Activated CD8-positive, alpha-beta T cell treated with anti-CD3 and anti-CD28 coated beads for 36 hours (primary cell): ENCODE results near the gene FXYD2. TPM values are rescaled to one million over a fixed set of nuclear protein-coding genes. Genes with fewer than 3 reads are reported as not detected.

Experiments
- ATAC-seq: fragments of 200-7000 bp; cut with Tn5 transposase; one replicate; pipeline ENCODE4 v1.10.0; 2021; ENCODE audit warnings: mild to moderate bottlenecking, moderate library complexity
- CTCF ChIA-PET: fragments of 350-600 bp; sonication (Branson Sonifier 250); formaldehyde crosslinking; loops from one replicate; lab custom pipeline; 2021; ENCODE audit warnings: antibody characterized with exemption; lab: Charles Lee
- POLR2A ChIA-PET: fragments of 350-600 bp; sonication (Branson Sonifier 250); formaldehyde crosslinking; loops from one replicate; lab custom pipeline; 2021; ENCODE audit warnings: antibody characterized with exemption; lab: Charles Lee
- DNase-seq: peaks from one replicate; pipeline ENCODE4 v3.0.0-alpha.2; 2020
- H3K27ac Mint-ChIP-seq: one replicate; pipeline ENCODE4 v1.8.0; 2021; ENCODE audit warnings: mild to moderate bottlenecking, mixed read lengths
- H3K27me3 Mint-ChIP-seq: one replicate; pipeline ENCODE4 v1.8.0; 2021; ENCODE audit warnings: mixed read lengths
- H3K36me3 Mint-ChIP-seq: one replicate; pipeline ENCODE4 v1.8.0; 2021; ENCODE audit warnings: low read depth, mixed read lengths
- H3K4me1 Mint-ChIP-seq: one replicate; pipeline ENCODE4 v1.8.0; 2021; ENCODE audit warnings: low read depth, mixed read lengths
- H3K4me3 Mint-ChIP-seq: one replicate; pipeline ENCODE4 v1.8.0; 2021; ENCODE audit warnings: mild to moderate bottlenecking, moderate library complexity, mixed read lengths
- H3K9me3 Mint-ChIP-seq: one replicate; pipeline ENCODE4 v1.8.0; 2021; ENCODE audit warnings: mixed read lengths
- CTCF ChIP-seq: fragments of 200-600 bp; IDR thresholded peaks from one replicate; pipeline ENCODE4 v1.8.0; 2022; ENCODE audit warnings: antibody characterized with exemption, mild to moderate bottlenecking
- intact Hi-C: fragments of 100-400 bp; cut with micrococcal nuclease; formaldehyde crosslinking; loops from one replicate; pipeline ENCODE4 v1.10.0; 2022
- total RNA-seq, 2 experiments: library from RNA; stranded (reverse); gene quantifications; one replicate each; pipeline ENCODE4 v1.2.3, GENCODE V29; 2021

The FXYD2 gene
- total RNA-seq, 2 experiments from 2014 or later, result 6.7 to 7.2 TPM

- DNase-seq, result no peak
- no peaks in the 10 kb centered on the region for H3K27me3 Mint-ChIP-seq
- ChIA-PET POLR2A (no interaction called here), CTCF (no interaction called here)
- ATAC-seq, result no peak
- H3K36me3 Mint-ChIP-seq, result no peaks in the 10 kb centered on the region
- no peak overlapping the region for H3K4me3 Mint-ChIP-seq
- TF ChIP-seq CTCF, result no peak
- intact Hi-C loops, result no loop called here
- no peaks in the 10 kb centered on the region for H3K9me3 Mint-ChIP-seq
- H3K4me1 Mint-ChIP-seq, result no peaks in the 10 kb centered on the region
- no peak overlapping the region for H3K27ac Mint-ChIP-seq
These were observed 52.7 kb downstream of the FXYD2 start for GRCh38 chr11:117771841-117772240.

- H3K4me3 Mint-ChIP-seq, result no peak overlapping the region
- CTCF ChIA-PET, result no interaction called here
- DNase-seq (no peak), ATAC-seq (no peak)
- no peaks in the 10 kb centered on the region for H3K4me1 Mint-ChIP-seq
- H3K36me3 Mint-ChIP-seq, result no peaks in the 10 kb centered on the region
- H3K9me3 Mint-ChIP-seq, result no peaks in the 10 kb centered on the region
- no peaks in the 10 kb centered on the region for H3K27me3 Mint-ChIP-seq
- no peak for TF ChIP-seq CTCF
- intact Hi-C loops, result no loop called here
- POLR2A ChIA-PET, result no interaction called here
- no peak overlapping the region for H3K27ac Mint-ChIP-seq
These were observed 53.3 kb downstream of the FXYD2 start for GRCh38 chr11:117771197-117771596.

- intact Hi-C loops, result no loop called here
- no peaks in the 10 kb centered on the region for H3K27me3 Mint-ChIP-seq
- no peak for TF ChIP-seq CTCF
- CTCF ChIA-PET, result interaction anchor here (1.0 kb wide), 1 partner anchor 344 kb away, joined by 3 read pairs; no protein-coding TSS in a partner anchor
- H3K4me3 Mint-ChIP-seq, result no peak overlapping the region
- POLR2A ChIA-PET, result no interaction called here
- ATAC-seq, result no peak
- no peaks in the 10 kb centered on the region for H3K9me3 Mint-ChIP-seq
- no peaks in the 10 kb centered on the region for H3K4me1 Mint-ChIP-seq
- H3K36me3 Mint-ChIP-seq, result no peaks in the 10 kb centered on the region
- no peak overlapping the region for H3K27ac Mint-ChIP-seq
- DNase-seq, result no peak
These were observed 54.5 kb downstream of the FXYD2 start for GRCh38 chr11:117770061-117770460.

Other genes with a start within 250 kb of the FXYD2 start
- under 1 TPM; 0.13 to 0.29 TPM for gene DSCAML1, start 27.5 kb downstream of the FXYD2 start, total RNA-seq
- gene FXYD6, start 51.9 kb upstream of the FXYD2 start, total RNA-seq, result not detected
- gene TMPRSS13, start 104.7 kb upstream of the FXYD2 start, total RNA-seq, result 1 to 10 TPM; 3.5 to 4.7 TPM
- 10 to 100 TPM; 73.3 to 80.9 TPM for gene IL10RA, start 161.7 kb upstream of the FXYD2 start, total RNA-seq